ENCODE data around the gene BICD1.
A peak's percentile ranks its signal among the peaks of the same experiment; 100 is the strongest.
"Not testable (repeated sequence)": the region's sequence is repeated elsewhere in the genome, so short reads cannot be mapped to it uniquely, and the experiment has no call there.

Gene BICD1

DNA sequence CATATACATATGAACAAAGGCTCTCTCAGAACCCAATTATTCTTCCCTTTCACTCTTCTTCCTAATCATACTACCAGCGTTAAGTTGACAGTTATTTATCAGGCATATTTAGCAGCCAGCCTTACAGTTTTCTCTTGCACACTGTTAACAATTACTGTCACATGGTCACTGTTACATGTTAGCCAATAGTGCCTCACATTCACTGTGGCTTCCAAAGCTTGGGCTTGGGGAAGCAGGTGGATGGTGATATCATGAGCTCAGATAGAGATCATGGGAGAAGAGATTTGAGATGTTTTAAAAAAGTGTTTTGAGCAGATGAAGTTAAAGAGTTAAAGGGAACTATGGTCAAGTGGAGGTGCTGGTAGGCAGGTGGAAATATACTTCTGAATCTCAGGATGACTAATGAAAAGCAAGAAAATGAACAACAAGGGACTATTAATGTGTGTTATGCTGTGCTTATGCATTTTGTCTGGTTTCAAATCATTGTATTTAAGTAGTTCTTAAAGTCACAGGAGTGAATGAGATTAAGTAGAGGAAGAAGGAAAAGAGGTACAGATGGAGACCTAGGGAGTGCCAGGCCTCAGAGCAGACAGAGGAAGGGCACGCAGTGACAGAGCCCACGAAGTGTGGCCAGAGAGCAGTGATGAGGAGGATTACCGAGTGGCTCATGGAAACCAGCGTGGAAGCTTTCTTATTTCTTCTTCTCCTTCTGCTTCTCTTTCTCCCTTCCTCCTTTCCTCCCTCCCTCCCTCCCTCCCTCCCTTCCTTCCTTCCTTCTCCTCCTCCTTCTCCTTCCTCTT is 39.6 kb downstream of the BICD1 start:
- FAIRE-seq = no peak

DNA sequence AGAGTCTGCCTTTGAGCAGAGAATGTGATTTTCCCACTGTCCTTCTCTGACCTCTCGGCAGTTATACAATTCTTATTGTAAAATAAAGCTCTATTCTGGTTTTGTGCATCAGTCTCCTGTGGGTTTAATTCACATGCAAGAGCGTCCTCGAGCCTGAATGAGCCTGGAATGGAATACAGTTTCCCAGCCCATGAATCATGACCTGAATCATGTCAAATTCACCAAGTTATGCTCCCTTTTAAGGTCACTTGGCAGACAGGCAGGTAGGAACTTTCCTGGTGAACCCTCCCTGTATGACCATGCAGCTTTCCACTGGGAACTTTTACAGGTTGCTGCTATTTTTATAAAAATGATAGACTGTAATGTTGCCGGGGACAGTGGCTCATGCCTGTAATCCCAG is 41.7 kb downstream of the BICD1 start:
- FAIRE-seq = no peak

DNA sequence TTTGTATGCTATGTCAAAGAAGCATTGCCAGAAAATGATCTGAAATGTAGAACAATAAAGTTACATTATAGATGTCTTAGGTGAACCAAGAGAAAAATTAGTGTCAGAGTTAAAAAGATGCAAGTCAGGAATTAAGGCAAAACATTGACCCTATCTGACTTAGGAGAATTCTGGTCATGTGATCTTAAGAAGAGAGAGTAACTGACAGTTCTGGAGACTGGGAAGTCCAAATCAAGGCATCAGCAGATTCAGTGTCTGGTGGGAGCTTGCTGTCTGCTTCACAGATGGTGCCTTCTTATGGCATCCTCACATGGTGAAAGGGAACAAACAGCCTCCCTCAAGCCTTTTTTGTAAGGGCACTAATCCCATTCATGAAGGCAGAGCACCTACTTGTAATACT is 42.8 kb downstream of the BICD1 start:
- FAIRE-seq = no peak

DNA sequence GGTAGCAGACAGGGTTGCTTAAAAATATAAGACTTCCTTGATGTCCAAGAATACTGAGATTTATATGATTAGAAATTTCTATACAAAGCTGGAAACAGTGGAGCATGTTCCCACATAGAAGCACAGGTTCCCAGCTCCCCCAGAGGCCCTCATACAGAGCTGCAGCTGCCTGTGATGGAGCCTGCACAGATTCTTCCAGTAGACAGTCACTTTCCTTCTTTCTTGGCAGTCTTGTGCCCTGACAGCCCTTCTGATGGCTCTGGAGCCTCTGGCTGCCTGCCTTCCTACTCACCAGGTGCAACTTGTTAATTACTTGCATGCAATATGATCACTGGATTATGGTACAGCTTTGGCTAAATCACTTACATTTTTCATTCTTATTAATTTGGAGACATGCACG is 44.4 kb downstream of the BICD1 start:
- FAIRE-seq = no peak

DNA sequence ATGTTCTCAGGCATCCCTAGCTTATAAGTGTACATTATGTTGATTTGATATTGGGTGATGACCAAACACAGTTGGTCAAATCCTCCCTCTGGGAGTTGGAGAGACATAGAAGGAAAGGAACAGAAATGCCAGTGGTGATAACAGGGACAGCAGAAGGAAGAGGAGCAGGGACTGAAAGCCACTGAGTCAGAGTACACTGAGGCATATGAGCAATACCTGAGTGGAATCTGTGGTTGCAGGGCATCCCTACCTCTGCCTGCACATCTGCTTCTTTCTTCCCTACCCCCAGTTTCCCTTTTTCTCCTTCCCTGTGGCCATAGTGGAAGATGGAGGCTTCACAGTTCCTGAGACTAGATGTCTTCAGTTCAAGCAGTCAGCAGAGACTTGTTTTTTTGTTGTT is 44.9 kb downstream of the BICD1 start:
- no peak for FAIRE-seq

DNA sequence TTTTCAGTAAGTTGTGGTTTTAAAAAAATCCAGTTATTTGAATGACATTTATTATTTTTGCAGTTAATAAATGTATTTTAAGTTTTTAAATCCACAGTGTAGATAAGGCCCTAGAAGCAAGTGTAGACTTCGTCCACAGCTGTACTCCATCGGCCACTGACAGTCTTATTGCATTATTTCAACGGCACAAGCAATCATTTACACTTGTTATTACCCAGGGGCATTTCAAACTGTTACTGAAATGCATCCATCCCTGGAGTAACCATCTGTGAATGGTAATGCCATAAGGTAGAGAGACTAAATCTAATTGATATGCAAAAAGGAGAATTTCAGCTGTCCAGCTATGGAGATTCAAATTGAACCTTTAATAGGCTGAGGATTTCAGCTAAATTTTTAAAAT is 48.4 kb downstream of the BICD1 start:
- FAIRE-seq = no peak

DNA sequence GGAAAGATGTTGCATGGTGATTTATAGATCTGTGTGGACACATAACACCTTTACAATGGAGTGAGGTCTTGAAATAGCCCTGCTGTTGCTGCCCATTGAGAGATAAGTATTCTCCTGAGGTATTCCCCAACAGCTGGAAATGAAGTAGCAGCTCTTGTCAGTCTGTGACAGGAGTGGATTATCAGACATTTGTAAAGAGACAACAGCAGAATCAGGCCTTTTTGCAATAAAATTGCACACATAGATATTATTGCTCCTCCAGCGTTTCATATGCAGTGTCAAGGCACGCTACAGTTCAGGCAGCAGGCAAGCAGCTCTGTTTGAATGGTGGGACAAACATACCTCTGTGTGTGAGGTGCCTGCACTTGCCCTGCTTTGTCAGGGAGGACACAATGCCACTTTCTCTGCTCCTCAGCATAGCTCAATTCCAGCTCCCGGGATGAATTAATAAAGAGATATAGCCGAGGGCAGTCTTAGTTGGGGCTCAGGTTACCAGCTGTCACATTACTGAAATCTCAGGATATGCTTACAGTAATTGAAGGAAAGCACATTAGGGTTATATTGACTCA is 49.4 kb downstream of the BICD1 start:
- FAIRE-seq = no peak

DNA sequence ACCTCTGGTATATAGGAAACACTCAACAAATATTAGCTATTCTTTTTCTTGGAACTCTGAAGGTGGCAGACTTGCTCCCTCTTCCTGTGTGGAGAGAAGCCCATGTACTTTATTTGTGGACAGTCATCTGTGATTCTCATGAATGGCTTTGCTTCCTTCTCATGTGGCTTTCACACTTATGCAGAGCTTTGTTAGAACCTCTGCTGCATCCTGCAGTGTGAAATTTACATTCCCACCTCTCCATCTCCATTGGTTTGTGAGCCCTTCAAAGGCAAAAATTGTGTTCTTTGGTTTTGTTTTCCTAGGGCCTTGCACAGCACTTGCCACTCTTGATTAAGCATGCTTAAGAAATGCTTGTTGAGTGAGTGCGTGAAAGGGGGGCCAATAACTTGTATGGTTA is 51.9 kb downstream of the BICD1 start:
- no peak for FAIRE-seq

DNA sequence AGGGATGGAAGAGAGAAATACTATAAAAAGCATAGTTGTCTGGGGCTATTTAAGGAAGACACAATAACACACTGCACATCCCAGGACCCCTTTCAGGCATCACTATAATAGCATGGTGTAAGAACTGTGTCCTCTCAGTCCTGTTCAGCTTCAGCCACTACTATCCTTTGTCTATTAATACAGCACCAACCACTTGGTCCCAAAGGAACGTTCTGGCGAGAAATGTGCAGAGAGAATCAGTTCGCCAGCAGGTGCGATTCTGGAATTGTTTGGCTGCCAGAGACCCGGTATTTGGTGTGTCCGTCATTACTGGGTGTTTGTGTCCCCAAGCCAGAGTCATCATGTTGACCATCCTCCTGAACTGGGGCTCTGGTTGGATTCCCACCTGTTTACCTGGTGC is 52.7 kb downstream of the BICD1 start:
- FAIRE-seq = no peak

DNA sequence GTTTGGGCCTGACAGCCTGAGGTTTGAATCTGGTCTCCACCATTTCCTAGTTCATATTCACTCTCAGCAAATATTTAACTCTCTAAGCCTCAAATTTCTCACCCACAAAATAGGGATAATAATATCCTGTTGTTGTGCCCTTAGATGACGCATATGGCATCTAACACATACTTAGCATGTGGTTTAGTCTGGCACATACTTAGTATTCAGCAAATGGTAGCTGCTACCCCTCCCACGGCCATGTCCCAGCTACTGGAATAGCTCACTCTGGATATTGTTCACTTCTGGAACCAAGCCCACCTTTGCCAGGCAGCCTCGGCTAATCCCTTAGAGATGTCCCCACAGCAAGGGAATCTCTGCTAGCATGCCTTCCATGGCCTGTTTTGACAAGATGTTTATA is 53.3 kb downstream of the BICD1 start:
- FAIRE-seq = no peak

DNA sequence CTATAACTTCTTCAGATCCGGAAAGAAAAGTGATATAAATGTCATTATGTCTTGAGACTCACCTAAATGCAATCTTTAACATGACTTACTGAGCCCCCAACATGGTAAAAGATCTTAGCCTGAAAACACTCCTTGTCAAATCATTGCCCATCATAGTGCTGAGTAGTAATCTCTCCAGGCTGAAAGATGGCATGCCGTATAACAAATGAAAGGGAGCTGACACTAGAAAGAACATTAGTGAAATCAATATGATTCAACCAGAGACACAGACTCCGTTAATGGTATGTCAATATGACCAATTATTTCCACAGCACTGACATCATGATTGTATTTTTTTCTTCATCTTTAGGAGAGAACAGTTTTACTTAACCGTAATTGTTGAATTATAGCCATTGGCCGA is 54.4 kb downstream of the BICD1 start:
- FAIRE-seq = no peak

DNA sequence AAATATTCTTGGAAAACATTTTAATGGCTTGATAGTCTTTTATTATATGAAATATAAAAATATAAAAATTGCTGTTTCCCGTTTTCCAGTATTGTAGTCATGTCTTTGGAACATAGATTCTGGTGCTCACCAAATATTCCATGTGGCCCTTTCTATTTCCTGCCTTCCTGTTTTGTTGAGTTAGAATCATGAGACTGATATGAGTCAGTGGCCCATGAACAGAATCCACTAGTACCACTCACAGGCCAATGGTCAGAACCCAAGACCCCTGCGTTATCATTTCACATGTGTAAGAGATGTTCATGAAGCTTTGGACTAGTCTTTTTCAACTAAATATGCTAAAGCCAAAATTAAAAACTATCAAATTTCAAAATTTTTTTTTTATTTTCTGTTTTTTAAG is 56.9 kb downstream of the BICD1 start:
- no peak for FAIRE-seq

DNA sequence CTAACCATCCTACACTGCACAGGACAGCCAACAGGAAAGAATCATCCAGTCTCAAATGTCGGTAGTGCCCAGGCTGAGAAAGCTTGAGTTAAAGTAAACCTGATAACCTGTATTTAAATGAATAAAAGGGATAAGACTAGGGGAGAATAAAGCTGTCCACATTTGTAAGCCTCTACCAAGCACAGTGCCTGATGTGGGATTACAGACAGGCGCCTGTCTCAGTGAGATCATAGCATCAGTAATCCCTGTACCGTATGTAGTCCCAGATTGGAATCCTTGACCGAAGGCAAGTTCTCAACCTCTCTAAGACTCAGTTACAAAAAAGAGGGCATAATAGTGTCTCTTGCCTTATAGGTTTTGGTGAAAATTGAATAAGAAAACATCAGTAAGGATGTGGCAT is 59.9 kb downstream of the BICD1 start:
- FAIRE-seq = no peak

DNA sequence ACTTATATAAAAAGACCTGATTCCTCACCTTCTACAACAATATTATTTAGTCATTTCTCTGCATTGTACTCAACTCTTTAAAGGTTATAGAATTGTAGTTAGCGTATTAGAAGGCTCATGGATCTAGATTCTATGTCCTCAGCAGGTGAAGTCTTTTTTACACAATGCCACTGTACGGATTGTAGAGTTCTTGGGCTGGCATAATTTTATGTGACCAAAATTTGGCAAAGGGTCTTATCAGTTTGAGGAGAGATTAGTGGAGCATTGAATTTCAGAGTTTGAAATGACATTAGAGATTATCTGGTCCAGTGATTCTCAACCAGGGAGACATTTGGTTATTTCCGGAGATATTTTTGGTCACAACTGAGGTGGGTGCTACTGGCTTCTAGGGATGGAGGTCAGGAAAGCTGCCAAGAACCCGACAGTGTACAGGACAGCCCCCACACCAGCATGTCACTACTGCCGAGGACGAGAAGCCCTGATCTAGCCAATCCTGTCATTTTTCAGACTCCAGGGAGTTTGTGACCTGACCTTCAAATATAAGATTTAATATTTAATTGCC is 63.9 kb downstream of the BICD1 start:
- no peak for FAIRE-seq

DNA sequence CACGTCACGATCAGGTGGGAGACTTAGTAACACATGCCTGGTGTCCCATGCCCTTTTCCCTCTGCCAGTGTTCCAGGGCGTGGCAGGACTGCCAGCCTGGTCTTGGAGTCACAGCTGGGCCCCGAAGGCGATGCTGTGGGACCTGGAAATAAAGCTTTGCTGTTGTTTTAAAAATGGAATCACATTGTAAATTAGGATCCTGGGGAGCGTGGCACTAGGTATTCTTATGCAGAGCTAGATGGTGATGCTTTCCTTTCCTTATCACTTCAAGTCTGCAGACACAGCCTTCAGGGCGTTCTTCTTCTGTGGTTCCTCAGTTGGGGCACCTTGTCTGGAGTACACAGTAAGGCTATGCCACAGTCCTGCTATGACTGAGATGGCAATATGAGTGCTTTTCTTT is 64.6 kb downstream of the BICD1 start:
- no peak for FAIRE-seq

DNA sequence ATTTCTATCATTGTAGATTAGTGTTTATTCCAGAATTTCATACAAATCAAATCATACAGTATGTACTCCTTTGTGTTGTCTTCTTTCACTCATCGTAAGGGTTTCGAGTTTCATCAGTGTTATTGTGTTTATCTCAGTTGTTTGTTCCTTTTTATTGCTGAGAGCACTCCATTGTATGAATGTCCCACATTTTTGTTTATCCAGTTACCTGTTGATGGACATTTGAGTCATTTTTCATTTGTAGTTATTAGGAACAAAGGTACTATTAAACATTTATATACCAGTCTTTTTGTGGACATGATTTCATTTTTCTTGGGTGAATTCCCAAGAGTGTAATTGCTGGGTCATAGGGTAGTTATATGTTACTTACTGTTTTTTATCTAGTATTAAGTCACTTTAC is 70.0 kb downstream of the BICD1 start:
- peak; percentile 64 for FAIRE-seq

DNA sequence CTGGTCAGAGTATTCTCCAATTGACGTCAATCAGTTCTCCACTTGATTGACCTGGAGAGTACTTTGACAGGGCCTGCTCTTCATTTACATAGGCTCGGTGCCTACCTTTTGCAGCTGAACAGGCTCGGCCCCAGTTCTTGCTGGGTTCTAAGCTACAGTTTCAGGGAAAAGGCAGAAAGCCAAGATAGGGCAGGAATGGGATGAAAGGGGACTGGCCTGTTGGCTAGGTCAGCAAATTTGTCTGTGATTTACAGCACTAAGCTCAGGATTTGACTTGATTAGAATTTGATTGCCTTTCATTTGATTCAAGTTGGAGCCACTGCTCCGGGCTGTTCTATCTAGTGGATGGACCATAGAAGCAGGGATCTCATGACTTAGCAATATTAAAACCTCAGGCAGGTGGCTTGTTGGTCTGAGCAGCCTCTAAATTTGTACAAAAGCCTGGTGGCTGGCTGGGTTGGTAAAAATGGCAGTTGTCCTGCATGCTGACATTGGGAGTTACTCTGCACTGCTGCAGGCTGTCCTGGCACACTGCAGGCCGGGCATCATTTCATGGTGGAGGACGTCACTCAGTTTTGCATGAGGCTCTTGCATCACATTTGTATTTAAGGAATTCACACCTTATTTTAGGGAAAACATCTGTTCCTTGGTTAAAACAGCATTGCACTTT is 71.8 kb downstream of the BICD1 start:
- no peak for FAIRE-seq

DNA sequence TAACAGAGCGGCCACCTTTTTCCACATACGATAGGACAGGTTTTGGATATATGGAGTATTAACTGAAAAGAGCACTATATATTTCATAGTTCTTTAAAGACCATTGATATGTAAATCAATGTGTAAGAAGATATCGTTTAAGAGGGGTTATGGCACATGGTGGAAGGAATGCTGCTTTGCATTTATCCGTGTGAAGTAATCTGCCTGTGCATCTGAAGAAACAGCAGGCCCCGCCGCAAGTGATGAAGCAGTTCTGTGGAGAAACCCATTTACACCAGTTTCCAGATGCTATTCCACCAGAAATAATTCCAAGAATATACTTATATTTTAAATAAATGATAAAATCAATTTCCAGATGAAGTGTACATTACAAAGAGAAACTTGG is 72.4 kb downstream of the BICD1 start:
- FAIRE-seq = no peak

DNA sequence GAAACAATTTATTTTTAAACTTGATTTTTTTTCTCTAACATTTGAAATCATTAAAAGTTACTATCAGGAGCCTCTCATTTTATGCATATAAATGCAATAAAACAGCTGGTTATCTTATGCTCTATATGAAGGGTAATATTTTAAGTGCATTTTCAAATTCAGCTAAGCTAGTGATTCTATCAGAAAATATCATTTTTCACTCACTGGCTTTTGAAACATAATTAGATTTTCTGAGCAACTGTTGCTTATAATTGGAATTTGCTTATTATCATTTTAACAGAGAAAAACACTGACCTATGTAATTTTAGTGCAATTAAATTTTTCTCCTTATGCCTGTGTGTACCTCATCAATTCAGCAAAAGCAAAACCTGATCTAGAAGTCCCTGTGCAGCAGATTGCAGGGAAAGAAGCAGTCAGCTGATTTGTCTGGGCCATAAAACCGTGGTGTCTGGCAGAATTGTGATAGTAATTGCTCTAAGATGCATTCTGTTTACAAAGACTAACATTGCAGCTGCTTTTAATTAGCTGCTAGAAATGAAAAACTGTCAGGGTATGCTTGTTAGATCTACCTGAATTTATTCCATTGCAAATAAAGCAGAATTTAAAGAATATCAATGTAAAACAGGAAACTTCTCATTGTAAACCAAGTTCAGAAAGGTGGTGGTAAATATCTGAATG is 75.0 kb downstream of the BICD1 start:
- FAIRE-seq = peak; percentile 78

DNA sequence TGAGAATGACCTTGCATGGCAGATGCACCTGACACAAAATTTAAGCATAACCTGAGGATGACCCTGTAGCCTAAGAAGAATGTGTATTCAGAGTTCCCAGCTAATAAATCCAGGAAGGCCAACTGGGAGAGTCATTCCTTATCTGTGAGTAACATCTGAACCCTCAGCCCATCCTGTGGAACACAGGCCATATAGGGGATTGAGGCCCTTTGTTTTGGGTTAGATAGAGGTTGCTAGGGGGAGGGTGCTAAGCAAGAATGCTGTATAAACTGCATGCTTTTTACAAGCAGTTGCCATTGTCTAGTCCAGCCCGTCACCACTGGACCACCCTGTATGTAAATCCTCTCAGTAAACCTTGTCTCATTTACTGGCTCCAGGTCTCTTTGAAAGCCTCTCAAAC is 77.0 kb downstream of the BICD1 start:
- no peak for FAIRE-seq

DNA sequence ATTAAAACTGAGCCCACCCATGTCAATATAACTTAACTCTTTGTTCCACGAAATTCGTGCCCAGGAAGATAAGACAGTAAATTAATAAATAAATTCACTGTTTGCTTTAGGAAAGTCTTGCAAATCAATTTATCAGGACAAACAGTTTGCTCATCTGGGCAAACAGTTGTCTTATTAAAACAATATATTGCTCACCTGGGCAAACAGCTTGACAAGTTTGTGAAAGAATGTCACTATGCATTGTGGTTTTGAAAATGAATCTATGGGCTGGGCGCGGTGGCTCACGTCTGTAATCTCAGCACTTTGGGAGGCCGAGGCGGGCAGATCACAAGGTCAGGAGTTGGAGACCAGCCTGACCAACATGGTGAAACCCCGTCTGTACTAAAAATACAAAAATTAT is 80.5 kb downstream of the BICD1 start:
- not testable (repeated sequence) for FAIRE-seq

DNA sequence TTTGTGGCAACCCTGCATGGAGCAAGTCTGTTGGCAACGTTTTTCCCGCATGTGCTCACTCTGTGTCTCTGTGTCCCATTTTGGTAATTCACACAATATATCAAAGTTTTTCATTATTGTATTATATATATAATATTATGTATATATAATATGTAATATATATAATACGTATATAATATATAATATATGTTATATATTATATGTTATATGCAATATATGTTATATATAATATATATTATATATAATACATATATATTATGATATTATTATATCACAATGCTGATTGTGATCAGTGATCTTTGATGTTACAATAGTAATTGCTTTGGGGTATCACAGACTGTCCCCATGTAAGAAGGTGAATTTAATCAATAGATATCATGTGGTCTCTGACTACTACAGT is 84.8 kb downstream of the BICD1 start:
- FAIRE-seq = no peak

Data from islet of Langerhans (tissue), 1 donor.